HepG2 (cell line): Measurements from ENCODE around the gene RMDN2. TPM values are rescaled to one million over a fixed set of nuclear protein-coding genes. Genes with fewer than 3 reads are reported as not detected.

Source experiments
- ATAC-seq: fragments of 200-7000 bp; cut with Tn5 transposase; 3 replicates; pipeline ENCODE4 v1.9.1; 2020; ENCODE audit warnings: mild to moderate bottlenecking, moderate library complexity
- BruUV-seq: library from RNA; stranded (reverse); fragments of 400-500 nt; replicated peaks from 2 replicates; lab custom pipeline; 2021; lab: Mats Ljungman, UMichigan
- CTCF ChIA-PET: fragments of 300-600 bp; formaldehyde crosslinking; extraction: SDS; loops from one replicate; lab custom pipeline; 2021; ENCODE audit warnings: low total read pairs, inconsistent platforms, low intra/inter-chr PET ratio; lab: Yijun Ruan, JAX
- POLR2A ChIA-PET: fragments of 350-600 bp; sonication (Branson Sonifier 250); formaldehyde crosslinking; loops from one replicate; lab custom pipeline; 2020; ENCODE audit warnings: antibody characterized with exemption, inconsistent platforms; lab: Yijun Ruan, JAX
- DNase-seq: peaks from one replicate; pipeline ENCODE4 v3.0.0-alpha.2; 2015; ENCODE audit warnings: low spot score
- FAIRE-seq: peaks from 3 replicates; lab custom pipeline; 2011; peaks lifted over from hg19 to GRCh38; lab: Jason Lieb, UNC
- H2AFZ ChIP-seq: one replicate; pipeline ENCODE4 v1.6.1; 2011; ENCODE audit warnings: low read length, inconsistent platforms
- H3K27ac ChIP-seq: fragments of 300-600 bp; 3 replicates; pipeline ENCODE4 v1.8.0; 2011; ENCODE audit warnings: mixed run types, mild to moderate bottlenecking, mixed read lengths, low read length, inconsistent platforms; ENCODE audit not compliant: insufficient read depth; ENCODE audit errors: extremely low read length
- H3K27me3 ChIP-seq, 2 experiments: fragments of 200-600 bp in 1 of 2; 2 replicates in 1 of 2; 3 replicates in 1 of 2; pipeline versions ENCODE4 v1.6.0 to v1.8.0; 2011; ENCODE audit warnings: low read length in 2 of 2, mild to moderate bottlenecking in 2 of 2, moderate library complexity in 2 of 2, inconsistent platforms in 1 of 2; ENCODE audit not compliant: insufficient read depth in 2 of 2, control insufficient read depth in 1 of 2
- H3K36me3 ChIP-seq, 2 experiments: fragments of 200-600 bp in 1 of 2; replicated peaks in 1 of 2; 2 replicates in 1 of 2; 3 replicates in 1 of 2; pipeline versions ENCODE4 v1.5.1 to v1.8.0; 2011; ENCODE audit warnings: low read length in 2 of 2, inconsistent platforms in 1 of 2; ENCODE audit not compliant: insufficient read depth in 2 of 2, control insufficient read depth in 1 of 2
- H3K4me1 ChIP-seq: 2 replicates; pipeline ENCODE4 v1.5.1; 2012; ENCODE audit warnings: low read length, inconsistent platforms; ENCODE audit not compliant: insufficient read depth
- H3K4me2 ChIP-seq: 2 replicates; pipeline ENCODE4 v1.6.0; 2011; ENCODE audit warnings: low read depth, low read length, inconsistent platforms
- H3K4me3 ChIP-seq, 3 experiments: fragments of 200-600 bp in 1 of 3; sonication (generic), shearing (Covaris generic) in 1 of 3; replicated peaks in 1 of 3; 2 replicates each; pipeline ENCODE4 v1.5.1; 2011 to 2016; ENCODE audit warnings: low read length in 3 of 3, inconsistent platforms in 2 of 3, low read depth in 2 of 3, mild to moderate bottlenecking in 2 of 3, control low read depth in 1 of 3, mixed read lengths in 1 of 3; ENCODE audit not compliant: insufficient read depth in 1 of 3
- H3K79me2 ChIP-seq: one replicate; pipeline ENCODE4 v1.6.1; 2011; ENCODE audit warnings: low read length, inconsistent platforms; ENCODE audit not compliant: insufficient read depth
- H3K9ac ChIP-seq: 2 replicates; pipeline ENCODE4 v1.6.0; 2011; ENCODE audit warnings: mild to moderate bottlenecking, low read depth, low read length, inconsistent platforms; ENCODE audit not compliant: insufficient read depth
- H3K9me3 ChIP-seq: 2 replicates; pipeline ENCODE4 v1.5.1; 2012; ENCODE audit warnings: mild to moderate bottlenecking, low read length
- H4K20me1 ChIP-seq: 2 replicates; pipeline ENCODE4 v1.6.0; 2011; ENCODE audit warnings: inconsistent platforms, mild to moderate bottlenecking, low read length, moderate library complexity; ENCODE audit not compliant: insufficient read depth
- BORCS8-MEF2B ChIP-seq: sonication (generic); formaldehyde crosslinking; IDR thresholded peaks from 2 replicates; pipeline ENCODE4 v1.8.0; 2022; ENCODE audit warnings: mild to moderate bottlenecking, missing genetic modification reagents
- KMT2B ChIP-seq: IDR thresholded peaks from 2 replicates; pipeline ENCODE4 v1.6.1; 2016; ENCODE audit warnings: missing genetic modification reagents, missing compliant biosample characterization
- MTA1 ChIP-seq: sonication (generic); formaldehyde crosslinking; IDR thresholded peaks from 2 replicates; pipeline ENCODE4 v1.4.0; 2020; ENCODE audit warnings: missing genetic modification reagents, mild to moderate bottlenecking, borderline replicate concordance
- ZBTB8A ChIP-seq: sonication (generic); formaldehyde crosslinking; IDR thresholded peaks from 2 replicates; pipeline ENCODE4 v1.4.0; 2020; ENCODE audit warnings: mild to moderate bottlenecking, low read depth, missing genetic modification reagents, borderline replicate concordance
- ZFP91 ChIP-seq: sonication (generic); formaldehyde crosslinking; IDR thresholded peaks from 2 replicates; pipeline ENCODE4 v1.9.0; 2022; ENCODE audit warnings: missing genetic modification reagents, mild to moderate bottlenecking, borderline replicate concordance
- ZNF234 ChIP-seq: sonication (generic); formaldehyde crosslinking; conservative IDR thresholded peaks from 2 replicates; pipeline ENCODE4 v1.5.1; 2020; ENCODE audit warnings: mild to moderate bottlenecking, missing genetic modification reagents
- ZNF281 ChIP-seq: sonication (generic); formaldehyde crosslinking; IDR thresholded peaks from 2 replicates; pipeline ENCODE4 v1.4.0; 2020; ENCODE audit warnings: missing genetic modification reagents, borderline replicate concordance
- ZNF484 ChIP-seq: sonication (generic); formaldehyde crosslinking; IDR thresholded peaks from 2 replicates; pipeline ENCODE4 v1.5.1; 2020; ENCODE audit warnings: mild to moderate bottlenecking, low read depth, missing genetic modification reagents, borderline replicate concordance
- WGBS: methylation state at CpG from one replicate; pipeline ENCODE4 v1.1.6; 2017; ENCODE audit warnings: low lambda C conversion rate; 5-methylcytosine and 5-hydroxymethylcytosine counted together
- in situ Hi-C: cut with HindIII; loops from 2 replicates; pipeline ENCODE4 v1.10.0; 2017; ENCODE audit warnings: low pct_unique_long_range_greater_than_20kb; ENCODE audit not compliant: extremely low pct_ligation_motif_present
- intact Hi-C: fragments of 100-400 bp; cut with micrococcal nuclease; formaldehyde crosslinking; loops from one replicate; pipeline ENCODE4 v1.10.0; 2022; ENCODE audit not compliant: unreplicated experiment
- polyA plus RNA-seq, 8 experiments: library from polyadenylated mRNA; depleted of rRNA in 3 of 8; stranded (reverse) in 7 of 8; unstranded in 1 of 8; fragments of >200 nt; fragmentation: Illumina TruSeq in 4 of 8; extraction: Trizol in 4 of 8; gene quantifications; 2 replicates each; pipeline versions ENCODE4 v1.2.1 to v1.2.3, GENCODE V29; 2011 to 2016; ENCODE audit warnings: low read depth in 4 of 8, missing spikeins in 1 of 8, mixed read lengths in 1 of 8; ENCODE audit not compliant: insufficient read depth in 1 of 8
- total RNA-seq, 5 experiments: library from RNA; depleted of rRNA; stranded (reverse); fragments of >200 nt; fragmentation: Illumina TruSeq; extraction: Trizol; gene quantifications; 2 replicates each; pipeline ENCODE4 v1.2.3, GENCODE V29; 2016; ENCODE audit warnings: low read depth in 1 of 5

The RMDN2 gene
- total and polyA plus RNA-seq, 2 of the 13 experiments (the other 11 are each of a cell fraction or from before 2014, with no cell fraction given) = 2.3 to 8.9 TPM

- no peaks in the 10 kb centered on the region for H3K79me2 ChIP-seq
- in situ Hi-C loops = loop anchor here (5.0 kb wide), 1 partner anchor 277 kb away; no protein-coding TSS in a partner anchor
- TF ChIP-seq MTA1 (CRISPR knock-in tag) (no peak), ZNF281 (CRISPR knock-in tag) (no peak), ZBTB8A (CRISPR knock-in tag) (no peak), ZNF234 (CRISPR knock-in tag) (no peak), ZNF484 (CRISPR knock-in tag) (no peak), KMT2B (CRISPR knock-in tag) (no peak), ZFP91 (CRISPR knock-in tag) (no peak), BORCS8-MEF2B (CRISPR knock-in tag) (no peak)
- no peak overlapping the region for H3K27ac ChIP-seq
- no peak for DNase-seq
- H3K36me3 ChIP-seq = no peaks in the 10 kb centered on the region
- intact Hi-C loops = no loop called here
- WGBS = 38% methylated on average over 1 of the region's 1 CpG
- no peaks in the 10 kb centered on the region for H3K27me3 ChIP-seq
- ATAC-seq = no peak
- H3K4me3 ChIP-seq = no peak overlapping the region
- CTCF ChIA-PET = no interaction called here
- no peaks in the 10 kb centered on the region for H4K20me1 ChIP-seq
- H3K9ac ChIP-seq = no peak overlapping the region
- no peaks in the 10 kb centered on the region for H3K9me3 ChIP-seq
- H3K4me1 ChIP-seq = no peaks in the 10 kb centered on the region
- H3K4me2 ChIP-seq = no peak overlapping the region
- no peak for FAIRE-seq
- H2AFZ ChIP-seq = no peak overlapping the region
- POLR2A ChIA-PET = no interaction called here
- no TSS peak for BruUV-seq
Measured at GRCh38 chr2:37985333-37985732, 60.2 kb downstream of the RMDN2 start.
